GM19324 (cell line): ENCODE results near the gene FAM168A.

ENCODE experiments used
- ATAC-seq: cut with Tn5 transposase; IDR thresholded peaks from one replicate; pipeline ENCODE4 v1.9.1; 2021; ENCODE audit warnings: mild to moderate bottlenecking, moderate library complexity; ENCODE audit not compliant: unreplicated experiment, low FRiP score

Gene FAM168A

GRCh38 chr11:73525611-73526010 is 72.3 kb downstream of the FAM168A start:
- ATAC-seq = no peak

- ATAC-seq = no peak
Measured at GRCh38 chr11:73524774-73525173, 73.1 kb downstream of the FAM168A start.

DNA sequence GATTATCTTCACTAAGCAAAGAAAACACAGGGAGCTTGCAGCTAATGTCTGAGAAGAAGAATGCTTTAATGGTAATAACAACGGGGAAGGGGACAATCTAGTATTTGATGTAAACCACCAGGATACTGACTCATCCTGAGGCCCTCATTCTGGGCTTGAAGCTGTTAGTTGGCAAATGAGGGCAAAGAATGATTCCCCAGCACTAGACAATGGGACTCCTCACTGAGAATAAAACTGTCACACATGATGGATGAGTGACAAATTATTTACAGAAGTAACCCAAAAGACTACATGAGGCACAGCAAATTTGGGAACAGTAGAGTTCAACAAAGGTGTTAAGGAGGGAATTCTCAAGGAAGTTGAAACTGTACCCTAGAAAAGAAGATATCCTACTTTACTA is 76.3 kb downstream of the FAM168A start:
- ATAC-seq = no peak

GRCh38 chr11:73520353-73521061 is 77.4 kb downstream of the FAM168A start:
- ATAC-seq = no peak

GRCh38 chr11:73519266-73519665 is 78.6 kb downstream of the FAM168A start:
- ATAC-seq = no peak

GRCh38 chr11:73518195-73518594 is 79.7 kb downstream of the FAM168A start:
- ATAC-seq = no peak

GRCh38 chr11:73516080-73516479 is 81.8 kb downstream of the FAM168A start:
- ATAC-seq = no peak

GRCh38 chr11:73513707-73514106 is 84.2 kb downstream of the FAM168A start:
- no peak for ATAC-seq

DNA sequence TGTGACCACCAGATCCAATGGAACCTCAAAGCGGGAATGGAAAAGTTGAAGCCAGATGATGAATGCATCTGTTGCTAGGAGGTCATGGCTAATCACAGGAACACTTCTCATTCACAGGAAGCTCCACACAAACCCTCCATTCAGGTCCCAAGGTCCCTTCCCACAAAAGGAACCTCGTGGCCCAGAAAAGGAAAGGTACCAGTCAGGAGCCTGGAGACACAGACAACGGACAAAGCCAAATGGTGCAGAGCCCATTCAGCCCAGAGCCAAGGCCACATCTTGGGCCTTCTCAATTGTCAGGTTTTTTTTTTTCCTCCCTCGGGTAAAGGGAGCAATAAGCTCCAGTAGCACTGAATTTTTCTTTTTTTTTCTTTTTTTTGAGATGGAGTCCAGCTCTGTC is 87.0 kb downstream of the FAM168A start:
- no peak for ATAC-seq

DNA sequence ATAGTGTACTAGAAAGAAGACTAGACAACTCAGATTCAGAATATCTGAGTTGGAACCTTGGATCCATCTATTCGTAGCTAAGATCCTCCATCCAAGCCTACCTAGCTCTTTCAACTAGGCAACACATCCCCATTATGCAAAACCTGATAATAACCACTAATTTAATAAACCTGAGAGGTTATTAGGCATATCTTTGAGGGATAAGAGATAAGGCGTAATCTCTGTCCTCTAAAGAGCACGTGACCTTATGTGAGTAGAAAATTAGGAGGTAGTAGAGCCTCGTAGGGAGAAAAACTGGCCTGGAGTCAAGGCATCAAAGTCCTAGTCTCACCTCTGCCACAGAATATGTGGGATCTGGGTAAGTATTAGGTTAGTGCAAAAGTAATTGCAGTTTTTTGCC is 87.8 kb downstream of the FAM168A start:
- no peak for ATAC-seq

DNA sequence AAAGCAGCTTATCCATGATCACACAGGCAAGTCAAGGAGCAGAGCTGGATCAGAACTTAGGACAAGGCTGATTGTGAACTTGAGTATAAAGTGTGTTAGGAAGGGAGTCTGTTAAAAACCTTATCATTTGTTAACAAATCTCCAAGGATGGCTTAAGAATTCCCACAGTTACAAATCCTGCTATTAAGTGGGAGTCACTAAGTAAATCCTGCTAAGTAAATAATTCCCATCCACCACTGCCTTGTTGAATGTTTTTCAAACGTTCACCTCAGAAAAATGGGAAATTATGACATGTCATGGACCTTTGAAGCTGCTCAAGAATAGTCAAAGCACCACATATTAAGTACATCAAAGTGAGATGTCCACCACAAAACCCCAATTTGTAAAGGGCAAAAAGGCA is 88.7 kb downstream of the FAM168A start:
- no peak for ATAC-seq

DNA sequence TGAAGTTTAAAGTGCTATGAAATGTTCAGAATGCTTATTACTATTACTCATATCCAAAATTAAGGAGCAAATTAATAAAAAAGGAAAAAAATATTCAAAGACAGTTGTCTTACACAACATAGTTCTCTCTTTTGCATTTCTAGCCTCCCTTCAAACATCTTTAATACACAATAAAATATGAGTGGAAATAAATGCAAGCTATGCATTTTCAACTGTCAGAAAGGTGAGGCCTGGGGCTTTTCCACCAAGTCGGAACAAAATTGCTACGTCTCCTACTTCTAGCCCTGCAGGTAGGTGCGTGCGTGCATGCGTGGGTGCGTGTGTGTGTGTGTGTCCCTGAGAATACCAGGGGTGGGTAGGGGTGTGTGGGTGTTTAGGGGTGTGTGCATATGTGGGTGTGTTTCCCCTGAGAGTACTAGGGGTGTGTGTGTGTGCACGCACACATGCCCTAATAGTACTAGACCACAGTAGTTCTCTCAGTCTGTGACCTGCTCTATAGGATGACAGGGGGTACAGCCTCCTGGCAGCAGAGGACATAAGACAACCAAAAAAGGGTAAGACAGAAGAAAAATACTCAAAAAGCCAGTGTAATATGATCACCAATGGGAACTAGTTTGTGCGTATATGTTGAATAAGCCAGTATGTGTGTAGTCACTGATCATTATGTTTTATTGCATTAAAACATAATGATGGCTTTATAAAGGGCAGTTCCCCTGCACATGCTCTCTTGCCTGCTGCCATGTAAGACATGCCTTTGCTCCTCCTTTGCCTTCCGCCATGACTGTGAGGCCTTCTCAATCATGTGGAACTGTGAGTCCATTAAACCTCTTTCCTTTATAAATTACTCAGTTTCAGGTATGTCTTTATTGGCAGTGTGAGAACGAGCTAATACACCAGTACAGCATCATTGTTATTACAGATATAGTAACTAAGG is 89.4 kb downstream of the FAM168A start:
- no peak for ATAC-seq

GRCh38 chr11:73507086-73507485 is 90.8 kb downstream of the FAM168A start:
- ATAC-seq = no peak

- ATAC-seq = no peak
Measured at GRCh38 chr11:73506038-73506437, 91.9 kb downstream of the FAM168A start.

DNA sequence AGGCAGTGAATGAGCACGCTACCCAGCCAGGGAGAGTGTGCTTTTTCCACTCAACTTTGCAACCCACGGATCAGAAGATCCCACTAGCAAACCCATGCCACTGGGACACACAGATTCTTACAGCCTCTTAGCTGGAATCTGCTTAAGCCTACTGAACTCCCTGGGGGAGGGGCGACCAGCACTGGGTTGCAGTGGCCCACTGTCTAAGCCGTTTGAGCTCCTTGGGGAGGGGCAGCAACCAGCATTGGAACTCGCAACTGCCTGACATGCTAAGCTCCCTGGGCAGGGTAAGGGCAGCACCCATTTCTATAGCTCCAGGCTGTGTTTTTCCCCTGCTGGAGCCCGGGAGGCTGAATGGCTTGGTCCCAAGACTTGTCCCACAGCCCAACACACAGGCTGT is 99.6 kb downstream of the FAM168A start:
- no peak for ATAC-seq

DNA sequence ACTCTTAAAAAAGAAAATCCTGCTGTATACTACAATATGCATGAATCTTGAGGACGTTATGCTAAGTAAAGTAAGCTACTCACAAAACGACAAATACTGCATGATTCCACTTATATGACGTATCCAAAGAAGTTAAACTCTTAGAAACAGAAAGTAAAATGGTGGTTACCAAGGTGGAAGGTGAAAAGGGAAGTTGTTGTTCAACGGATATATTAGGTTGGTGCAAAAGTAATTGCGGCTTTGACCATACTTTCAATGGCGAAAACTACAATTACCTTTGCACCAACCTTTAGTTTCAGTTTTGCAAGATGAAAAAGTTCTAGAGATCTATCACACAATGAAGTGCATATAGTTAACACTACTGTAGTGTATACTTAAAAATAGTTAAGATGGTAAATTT is 101.8 kb downstream of the FAM168A start:
- no peak for ATAC-seq

- ATAC-seq = no peak
Measured at GRCh38 chr11:73495731-73496130, 102.2 kb downstream of the FAM168A start.

- no peak for ATAC-seq
Measured at GRCh38 chr11:73493956-73494598, 103.8 kb downstream of the FAM168A start.

DNA sequence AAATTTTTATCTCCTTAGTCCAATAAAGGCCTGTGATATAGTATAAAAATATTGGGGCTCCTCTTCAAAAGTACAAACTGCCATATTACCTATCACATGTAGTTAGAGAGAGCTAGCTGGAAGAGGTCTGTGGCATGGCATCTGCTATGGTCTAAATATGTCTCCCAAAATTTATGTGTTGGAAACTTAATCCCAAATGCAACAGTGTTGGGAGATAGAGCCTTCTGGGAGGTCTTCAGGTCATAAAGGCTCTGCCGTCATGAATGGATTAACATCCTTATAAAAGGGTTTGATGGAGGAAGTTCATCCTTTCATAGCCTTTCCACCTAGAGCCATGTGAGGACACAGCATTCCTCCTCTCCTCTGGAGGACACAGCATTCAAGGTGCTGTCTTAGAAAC is 116.3 kb downstream of the FAM168A start:
- ATAC-seq = no peak

DNA sequence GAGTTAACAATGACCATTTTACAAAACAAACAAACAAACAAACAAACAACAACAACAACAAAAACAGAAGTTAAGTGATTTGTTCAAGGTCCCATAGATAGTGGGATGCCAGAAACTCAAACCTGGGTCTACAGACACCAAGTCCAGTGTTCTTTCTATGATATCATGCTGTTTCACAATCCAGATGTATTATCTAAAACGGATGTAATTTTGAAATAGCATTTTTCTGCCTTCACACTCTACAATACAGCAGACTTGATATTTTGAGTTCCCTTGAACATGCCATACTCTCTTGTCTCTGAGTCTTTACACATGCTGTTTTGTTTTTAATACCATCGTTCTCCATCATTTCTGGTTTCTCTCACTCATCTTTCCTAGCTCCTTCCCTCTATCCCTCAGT is 117.2 kb downstream of the FAM168A start:
- no peak for ATAC-seq

- no peak for ATAC-seq
Measured at GRCh38 chr11:73478737-73479347, 119.1 kb downstream of the FAM168A start.
